ENCODE results near the gene TMEM40.

GRCh38 chr3:12768579-12769527 is 9.8 kb upstream of the TMEM40 start:
- peak; percentile 20; the same call in 1 of the 2 replicates for TF ChIP-seq CTCF (conservative IDR thresholded peaks at IDR 0.05; ENCODE audit: low read length)
- TF ChIP-seq EZH2phosphoT487 (IDR thresholded peaks at IDR 0.05; ENCODE audit: borderline replicate concordance, low read depth, low read length) = no peak

All from OCI-LY7 (cell line).